ENCODE results near the gene PRKAG2.

PRKAG2 gene

GRCh38 chr7:151852486-151853396 lies 24.2 kb downstream of the PRKAG2 start:
- Histone ChIP-seq H3K4me1 (ENCODE audit: control insufficient read depth in 1 of 2, insufficient read depth in 2 of 2, low read length in 2 of 2) (peaks cover 0 to 5% of the 10 kb centered on the region in 2 donors), H3K36me3 (ENCODE audit: control insufficient read depth in 1 of 2, insufficient read depth in 2 of 2, low read length in 2 of 2) (no peaks in the 10 kb centered on the region), H3K27ac (ENCODE audit: low read depth, low read length) (no peak overlapping the region), H3K9me3 (ENCODE audit: control insufficient read depth in 1 of 2, low read length in 2 of 2) (no peaks in the 10 kb centered on the region), H3K4me3 (ENCODE audit: low read depth in 1 of 2, low read length in 2 of 2) (no peak overlapping the region), H3K9ac (ENCODE audit: low read depth in 1 of 2, low read length in 2 of 2) (no peak overlapping the region), H3K27me3 (ENCODE audit: control insufficient read depth in 1 of 2, insufficient read depth in 2 of 2, low read length in 2 of 2) (no peaks in the 10 kb centered on the region)

DNA sequence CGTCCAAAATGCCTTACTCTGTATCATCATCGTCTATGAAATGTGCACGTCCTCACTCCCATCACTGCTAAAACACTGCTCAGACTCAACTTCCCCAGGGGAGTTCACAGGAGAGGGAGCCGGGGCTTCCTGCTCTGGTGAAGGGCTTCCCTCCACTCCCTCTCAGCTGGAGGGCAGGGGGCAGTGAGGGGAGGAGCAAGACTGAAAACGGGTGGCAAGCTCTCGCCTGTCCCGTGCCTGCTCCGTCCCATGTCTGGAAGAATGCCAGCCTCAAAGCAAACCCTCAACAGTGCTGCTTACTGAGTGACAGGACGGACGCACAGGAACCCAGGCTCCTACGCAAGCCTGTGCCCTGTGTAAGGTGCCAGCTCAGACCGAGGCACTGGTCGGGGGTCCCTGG lies 25.1 kb downstream of the PRKAG2 start:
- Histone ChIP-seq H3K27ac (ENCODE audit: low read depth, low read length) (no peak overlapping the region), H3K9ac (ENCODE audit: low read depth in 1 of 2, low read length in 2 of 2) (no peak overlapping the region), H3K4me1 (ENCODE audit: control insufficient read depth in 1 of 2, insufficient read depth in 2 of 2, low read length in 2 of 2) (peaks cover 0 to 5% of the 10 kb centered on the region in 2 donors), H3K9me3 (ENCODE audit: control insufficient read depth in 1 of 2, low read length in 2 of 2) (no peaks in the 10 kb centered on the region), H3K4me3 (ENCODE audit: low read depth in 1 of 2, low read length in 2 of 2) (peak overlapping the region; percentile 40 to 53), H3K27me3 (ENCODE audit: control insufficient read depth in 1 of 2, insufficient read depth in 2 of 2, low read length in 2 of 2) (no peaks in the 10 kb centered on the region), H3K36me3 (ENCODE audit: control insufficient read depth in 1 of 2, insufficient read depth in 2 of 2, low read length in 2 of 2) (no peaks in the 10 kb centered on the region)

- H3K4me1 ChIP-seq (ENCODE audit: control insufficient read depth in 1 of 2, insufficient read depth in 2 of 2, low read length in 2 of 2) = peaks cover 0 to 5% of the 10 kb centered on the region in 2 donors
- no peaks in the 10 kb centered on the region for H3K27me3 ChIP-seq (ENCODE audit: control insufficient read depth in 1 of 2, insufficient read depth in 2 of 2, low read length in 2 of 2)
- H3K9ac ChIP-seq (ENCODE audit: low read depth in 1 of 2, low read length in 2 of 2) = no peak overlapping the region
- H3K9me3 ChIP-seq (ENCODE audit: control insufficient read depth in 1 of 2, low read length in 2 of 2) = no peaks in the 10 kb centered on the region
- H3K27ac ChIP-seq (ENCODE audit: low read depth, low read length) = no peak overlapping the region
- no peaks in the 10 kb centered on the region for H3K36me3 ChIP-seq (ENCODE audit: control insufficient read depth in 1 of 2, insufficient read depth in 2 of 2, low read length in 2 of 2)
- H3K4me3 ChIP-seq (ENCODE audit: low read depth in 1 of 2, low read length in 2 of 2) = peak overlapping the region; percentile 40 to 53
Measured at GRCh38 chr7:151851145-151851751, 25.7 kb downstream of the PRKAG2 start.

GRCh38 chr7:151850491-151851124 lies 26.3 kb downstream of the PRKAG2 start:
- peak overlapping the region in 1 of 2 donors; percentile 53 for H3K4me3 ChIP-seq (ENCODE audit: low read depth in 1 of 2, low read length in 2 of 2)
- H3K27ac ChIP-seq (ENCODE audit: low read depth, low read length) = no peak overlapping the region
- H3K4me1 ChIP-seq (ENCODE audit: control insufficient read depth in 1 of 2, insufficient read depth in 2 of 2, low read length in 2 of 2) = peaks cover 0 to 5% of the 10 kb centered on the region in 2 donors
- no peak overlapping the region for H3K9ac ChIP-seq (ENCODE audit: low read depth in 1 of 2, low read length in 2 of 2)
- H3K9me3 ChIP-seq (ENCODE audit: control insufficient read depth in 1 of 2, low read length in 2 of 2) = no peaks in the 10 kb centered on the region
- H3K36me3 ChIP-seq (ENCODE audit: control insufficient read depth in 1 of 2, insufficient read depth in 2 of 2, low read length in 2 of 2) = no peaks in the 10 kb centered on the region
- H3K27me3 ChIP-seq (ENCODE audit: control insufficient read depth in 1 of 2, insufficient read depth in 2 of 2, low read length in 2 of 2) = no peaks in the 10 kb centered on the region

DNA sequence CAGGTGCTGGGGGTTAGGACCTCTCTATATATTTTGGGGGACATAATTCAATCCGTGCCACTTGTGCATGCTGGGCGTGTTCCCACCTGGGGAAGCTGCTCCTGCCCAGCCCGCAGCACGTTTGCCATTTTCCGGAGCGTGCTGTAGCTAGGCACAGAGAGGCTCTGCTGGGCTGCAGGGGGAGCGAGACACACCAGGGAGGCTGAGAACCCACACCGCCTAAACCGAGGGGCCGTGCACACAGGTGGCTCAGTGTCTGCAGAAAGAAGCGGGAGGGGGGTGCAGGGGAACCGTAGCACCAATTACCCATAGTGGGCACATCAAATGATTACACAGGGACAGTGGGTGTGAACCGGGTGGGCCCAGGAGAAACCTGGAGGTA lies 27.0 kb downstream of the PRKAG2 start:
- Histone ChIP-seq H3K36me3 (ENCODE audit: control insufficient read depth in 1 of 2, insufficient read depth in 2 of 2, low read length in 2 of 2) (peaks cover 0 to 2% of the 10 kb centered on the region in 2 donors), H3K4me1 (ENCODE audit: control insufficient read depth in 1 of 2, insufficient read depth in 2 of 2, low read length in 2 of 2) (peaks cover 0 to 5% of the 10 kb centered on the region in 2 donors), H3K9me3 (ENCODE audit: control insufficient read depth in 1 of 2, low read length in 2 of 2) (no peaks in the 10 kb centered on the region), H3K27ac (ENCODE audit: low read depth, low read length) (no peak overlapping the region), H3K27me3 (ENCODE audit: control insufficient read depth in 1 of 2, insufficient read depth in 2 of 2, low read length in 2 of 2) (no peaks in the 10 kb centered on the region), H3K9ac (ENCODE audit: low read depth in 1 of 2, low read length in 2 of 2) (no peak overlapping the region), H3K4me3 (ENCODE audit: low read depth in 1 of 2, low read length in 2 of 2) (no peak overlapping the region)

- peaks cover 0 to 2% of the 10 kb centered on the region in 2 donors for H3K36me3 ChIP-seq (ENCODE audit: control insufficient read depth in 1 of 2, insufficient read depth in 2 of 2, low read length in 2 of 2)
- H3K4me1 ChIP-seq (ENCODE audit: control insufficient read depth in 1 of 2, insufficient read depth in 2 of 2, low read length in 2 of 2) = peaks cover 0 to 5% of the 10 kb centered on the region in 2 donors
- H3K27ac ChIP-seq (ENCODE audit: low read depth, low read length) = no peak overlapping the region
- no peak overlapping the region for H3K9ac ChIP-seq (ENCODE audit: low read depth in 1 of 2, low read length in 2 of 2)
- H3K27me3 ChIP-seq (ENCODE audit: control insufficient read depth in 1 of 2, insufficient read depth in 2 of 2, low read length in 2 of 2) = no peaks in the 10 kb centered on the region
- no peak overlapping the region for H3K4me3 ChIP-seq (ENCODE audit: low read depth in 1 of 2, low read length in 2 of 2)
- H3K9me3 ChIP-seq (ENCODE audit: control insufficient read depth in 1 of 2, low read length in 2 of 2) = no peaks in the 10 kb centered on the region
Measured at GRCh38 chr7:151849008-151849878, 27.7 kb downstream of the PRKAG2 start.

GRCh38 chr7:151847681-151848081 lies 29.2 kb downstream of the PRKAG2 start:
- H3K9me3 ChIP-seq (ENCODE audit: control insufficient read depth in 1 of 2, low read length in 2 of 2) = no peaks in the 10 kb centered on the region
- no peak overlapping the region for H3K9ac ChIP-seq (ENCODE audit: low read depth in 1 of 2, low read length in 2 of 2)
- peaks cover 0 to 2% of the 10 kb centered on the region in 2 donors for H3K36me3 ChIP-seq (ENCODE audit: control insufficient read depth in 1 of 2, insufficient read depth in 2 of 2, low read length in 2 of 2)
- no peaks in the 10 kb centered on the region for H3K27me3 ChIP-seq (ENCODE audit: control insufficient read depth in 1 of 2, insufficient read depth in 2 of 2, low read length in 2 of 2)
- H3K27ac ChIP-seq (ENCODE audit: low read depth, low read length) = no peak overlapping the region
- peaks cover 0 to 5% of the 10 kb centered on the region in 2 donors for H3K4me1 ChIP-seq (ENCODE audit: control insufficient read depth in 1 of 2, insufficient read depth in 2 of 2, low read length in 2 of 2)
- H3K4me3 ChIP-seq (ENCODE audit: low read depth in 1 of 2, low read length in 2 of 2) = no peak overlapping the region

DNA sequence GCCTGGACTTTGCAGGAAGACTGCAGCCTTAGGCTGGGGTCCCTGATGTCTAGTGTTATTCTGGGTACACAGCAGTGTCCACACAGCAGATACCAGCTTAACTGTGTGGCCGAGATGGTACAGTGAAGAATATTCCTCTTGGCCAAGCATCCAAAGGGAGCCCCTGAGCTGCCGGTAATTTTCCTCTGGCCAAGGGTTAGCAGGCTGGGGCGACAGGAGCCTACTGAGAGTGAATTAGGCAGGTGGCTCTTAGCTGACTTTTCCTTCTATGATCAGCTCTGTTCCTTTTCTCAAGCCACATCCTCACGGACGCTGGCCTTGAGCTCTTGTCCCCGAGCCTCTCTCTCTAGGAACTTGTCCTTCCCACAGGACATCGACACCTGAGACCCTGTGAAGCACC lies 29.8 kb downstream of the PRKAG2 start:
- H3K36me3 ChIP-seq (ENCODE audit: control insufficient read depth in 1 of 2, insufficient read depth in 2 of 2, low read length in 2 of 2) = peaks cover 0 to 2% of the 10 kb centered on the region in 2 donors
- H3K27ac ChIP-seq (ENCODE audit: low read depth, low read length) = no peak overlapping the region
- H3K9ac ChIP-seq (ENCODE audit: low read depth in 1 of 2, low read length in 2 of 2) = no peak overlapping the region
- H3K4me3 ChIP-seq (ENCODE audit: low read depth in 1 of 2, low read length in 2 of 2) = no peak overlapping the region
- no peaks in the 10 kb centered on the region for H3K27me3 ChIP-seq (ENCODE audit: control insufficient read depth in 1 of 2, insufficient read depth in 2 of 2, low read length in 2 of 2)
- H3K9me3 ChIP-seq (ENCODE audit: control insufficient read depth in 1 of 2, low read length in 2 of 2) = no peaks in the 10 kb centered on the region
- H3K4me1 ChIP-seq (ENCODE audit: control insufficient read depth in 1 of 2, insufficient read depth in 2 of 2, low read length in 2 of 2) = peaks cover 0 to 5% of the 10 kb centered on the region in 2 donors

- Histone ChIP-seq H3K27me3 (ENCODE audit: control insufficient read depth in 1 of 2, insufficient read depth in 2 of 2, low read length in 2 of 2) (no peaks in the 10 kb centered on the region), H3K36me3 (ENCODE audit: control insufficient read depth in 1 of 2, insufficient read depth in 2 of 2, low read length in 2 of 2) (peaks cover 0 to 2% of the 10 kb centered on the region in 2 donors), H3K9ac (ENCODE audit: low read depth in 1 of 2, low read length in 2 of 2) (no peak overlapping the region), H3K4me1 (ENCODE audit: control insufficient read depth in 1 of 2, insufficient read depth in 2 of 2, low read length in 2 of 2) (no peaks in the 10 kb centered on the region), H3K27ac (ENCODE audit: low read depth, low read length) (no peak overlapping the region), H3K4me3 (ENCODE audit: low read depth in 1 of 2, low read length in 2 of 2) (no peak overlapping the region), H3K9me3 (ENCODE audit: control insufficient read depth in 1 of 2, low read length in 2 of 2) (no peaks in the 10 kb centered on the region)
Measured at GRCh38 chr7:151845412-151846205, 31.3 kb downstream of the PRKAG2 start.

Measured in duodenal mucosa (tissue), 2 donors.